HepG2 (cell line): ENCODE measurements around the gene ADORA3. TPM values are rescaled to one million over a fixed set of nuclear protein-coding genes. Genes with fewer than 3 reads are reported as not detected.

Experiments
- GABPA ChIP-seq, 2 experiments: IDR thresholded peaks; 2 replicates each; pipeline ENCODE4 v1.6.1; 2011 to 2016; ENCODE audit warnings: low read depth in 2 of 2, low read length in 1 of 2, missing biosample characterization in 1 of 2, missing genetic modification characterization in 1 of 2
- MIXL1 ChIP-seq: IDR thresholded peaks from 2 replicates; pipeline ENCODE4 v1.6.1; 2016
- NR3C1 ChIP-seq: sonication (generic); formaldehyde crosslinking; IDR thresholded peaks from 2 replicates; pipeline ENCODE4 v1.4.0; 2020; ENCODE audit warnings: missing genetic modification reagents
- PHF8 ChIP-seq: sonication (generic); formaldehyde crosslinking; IDR thresholded peaks from 2 replicates; pipeline ENCODE4 v1.5.0; 2020; ENCODE audit warnings: missing genetic modification reagents
- RBFOX2 ChIP-seq: fragments of 200-400 bp; formaldehyde crosslinking; IDR thresholded peaks from 2 replicates; pipeline ENCODE4 v1.6.1; 2017; ENCODE audit warnings: low read depth, mild to moderate bottlenecking, low read length
- ZIK1 ChIP-seq: sonication (generic); formaldehyde crosslinking; IDR thresholded peaks from 2 replicates; pipeline ENCODE4 v1.5.0; 2020; ENCODE audit warnings: mild to moderate bottlenecking, low read depth, missing genetic modification reagents, borderline replicate concordance
- ZMYM4 ChIP-seq: sonication (generic); formaldehyde crosslinking; IDR thresholded peaks from 2 replicates; pipeline ENCODE4 v1.8.1; 2023; ENCODE audit warnings: mild to moderate bottlenecking, missing genetic modification reagents
- ZNF205 ChIP-seq: IDR thresholded peaks from 2 replicates; pipeline ENCODE4 v1.6.1; 2018; ENCODE audit warnings: missing biosample characterization, missing genetic modification reagents
- ZNF232 ChIP-seq: sonication (generic); formaldehyde crosslinking; IDR thresholded peaks from 2 replicates; pipeline ENCODE4 v1.4.0; 2020; ENCODE audit warnings: missing genetic modification reagents, borderline replicate concordance
- ZNF282 ChIP-seq: fragments of 450-650 bp; IDR thresholded peaks from 2 replicates; pipeline ENCODE4 v1.6.1; 2018; ENCODE audit not compliant: partially characterized antibody
- ZNF382 ChIP-seq: sonication (generic); formaldehyde crosslinking; IDR thresholded peaks from 2 replicates; pipeline ENCODE4 v1.5.0; 2020; ENCODE audit warnings: missing genetic modification reagents, mild to moderate bottlenecking, borderline replicate concordance
- ZNF468 ChIP-seq: sonication (generic); formaldehyde crosslinking; IDR thresholded peaks from 2 replicates; pipeline ENCODE4 v1.8.0; 2022; ENCODE audit warnings: mild to moderate bottlenecking, moderate library complexity, missing genetic modification reagents
- ZNF737 ChIP-seq: sonication (generic); formaldehyde crosslinking; IDR thresholded peaks from 2 replicates; pipeline ENCODE4 v1.5.0; 2020; ENCODE audit warnings: missing genetic modification reagents, mild to moderate bottlenecking, borderline replicate concordance
- polyA plus RNA-seq, 8 experiments: library from polyadenylated mRNA; depleted of rRNA in 3 of 8; stranded (reverse) in 7 of 8; unstranded in 1 of 8; fragments of >200 nt; fragmentation: Illumina TruSeq in 4 of 8; extraction: Trizol in 4 of 8; gene quantifications; 2 replicates each; pipeline versions ENCODE4 v1.2.1 to v1.2.3, GENCODE V29; 2011 to 2016; ENCODE audit warnings: low read depth in 4 of 8, missing spikeins in 1 of 8, mixed read lengths in 1 of 8; ENCODE audit not compliant: insufficient read depth in 1 of 8
- total RNA-seq, 5 experiments: library from RNA; depleted of rRNA; stranded (reverse); fragments of >200 nt; fragmentation: Illumina TruSeq; extraction: Trizol; gene quantifications; 2 replicates each; pipeline ENCODE4 v1.2.3, GENCODE V29; 2016; ENCODE audit warnings: low read depth in 1 of 5
- TF ChIP-seq, protein P1 (sequence below): sonication (generic); IDR thresholded peaks from 2 replicates; pipeline ENCODE4 v1.6.1; 2016; ENCODE audit warnings: low read depth, borderline replicate concordance
- TF ChIP-seq, protein P2 (sequence below): sonication (generic); formaldehyde crosslinking; IDR thresholded peaks from 2 replicates; pipeline ENCODE4 v1.8.0; 2022; ENCODE audit warnings: missing genetic modification reagents, mild to moderate bottlenecking, borderline replicate concordance
- TF ChIP-seq, protein P3 (sequence below): sonication (generic); formaldehyde crosslinking; IDR thresholded peaks from 2 replicates; pipeline ENCODE4 v1.4.0; 2020; ENCODE audit warnings: mild to moderate bottlenecking, missing genetic modification reagents
- TF ChIP-seq, protein P4 (sequence below): sonication (generic); formaldehyde crosslinking; IDR thresholded peaks from 2 replicates; pipeline ENCODE4 v1.5.0; 2020; ENCODE audit warnings: missing genetic modification reagents
- TF ChIP-seq, protein P5 (sequence below): sonication (generic); formaldehyde crosslinking; IDR thresholded peaks from 2 replicates; pipeline ENCODE4 v1.4.0; 2020; ENCODE audit warnings: missing genetic modification reagents, borderline replicate concordance

The ADORA3 gene
- total and polyA plus RNA-seq, 2 of the 13 experiments (the other 11 are each of a cell fraction or from before 2014, with no cell fraction given): not detected

DNA sequence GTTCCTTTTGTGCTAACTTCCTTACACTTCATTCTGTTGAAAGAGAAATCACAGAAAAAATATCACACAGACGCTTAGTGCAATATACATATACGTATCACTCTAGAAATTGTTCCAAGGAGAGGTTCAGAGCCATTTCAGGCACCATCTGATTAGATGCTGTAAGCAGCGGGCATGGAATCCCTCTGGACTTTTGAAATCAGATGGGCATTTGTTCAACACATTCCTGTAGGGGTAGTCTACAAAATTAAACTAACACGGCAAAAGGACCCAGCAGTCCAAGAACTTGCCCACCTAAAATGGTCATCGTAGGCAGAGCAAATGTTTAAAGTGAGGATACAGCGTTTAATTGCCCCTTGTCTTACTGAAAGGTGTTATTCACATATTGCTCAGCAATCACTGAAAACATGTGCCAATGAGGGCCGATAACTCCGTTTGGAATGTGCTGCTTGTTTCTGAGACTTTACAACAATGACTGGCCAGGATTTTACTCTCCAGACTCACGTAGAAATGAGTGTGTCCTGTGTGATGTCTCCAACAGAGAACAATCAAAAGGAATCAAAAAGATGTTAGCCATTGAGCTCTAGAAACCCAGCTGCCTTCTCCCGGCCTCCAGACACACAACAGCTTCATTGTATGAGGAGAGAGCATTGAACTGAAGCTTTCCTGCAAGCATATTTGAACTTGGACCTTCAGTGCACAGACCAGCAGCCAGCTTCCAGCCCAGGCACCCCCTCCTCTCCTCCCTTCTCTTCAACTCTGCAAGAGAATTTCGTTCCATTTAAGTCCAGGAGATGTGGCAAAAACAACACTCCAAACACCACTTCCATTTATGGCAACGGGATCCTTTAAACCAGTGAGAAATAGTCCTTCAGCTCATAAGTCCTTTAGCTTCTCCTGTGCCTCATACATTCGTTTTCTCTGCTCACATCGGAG lies 32.1 kb upstream of the ADORA3 start (continued):
- TF ChIP-seq, protein P1, sequence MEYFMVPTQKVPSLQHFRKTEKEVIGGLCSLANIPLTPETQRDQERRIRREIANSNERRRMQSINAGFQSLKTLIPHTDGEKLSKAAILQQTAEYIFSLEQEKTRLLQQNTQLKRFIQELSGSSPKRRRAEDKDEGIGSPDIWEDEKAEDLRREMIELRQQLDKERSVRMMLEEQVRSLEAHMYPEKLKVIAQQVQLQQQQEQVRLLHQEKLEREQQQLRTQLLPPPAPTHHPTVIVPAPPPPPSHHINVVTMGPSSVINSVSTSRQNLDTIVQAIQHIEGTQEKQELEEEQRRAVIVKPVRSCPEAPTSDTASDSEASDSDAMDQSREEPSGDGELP: peak; percentile 53; the same call in 1 of the 2 replicates
- TF ChIP-seq, protein P2, sequence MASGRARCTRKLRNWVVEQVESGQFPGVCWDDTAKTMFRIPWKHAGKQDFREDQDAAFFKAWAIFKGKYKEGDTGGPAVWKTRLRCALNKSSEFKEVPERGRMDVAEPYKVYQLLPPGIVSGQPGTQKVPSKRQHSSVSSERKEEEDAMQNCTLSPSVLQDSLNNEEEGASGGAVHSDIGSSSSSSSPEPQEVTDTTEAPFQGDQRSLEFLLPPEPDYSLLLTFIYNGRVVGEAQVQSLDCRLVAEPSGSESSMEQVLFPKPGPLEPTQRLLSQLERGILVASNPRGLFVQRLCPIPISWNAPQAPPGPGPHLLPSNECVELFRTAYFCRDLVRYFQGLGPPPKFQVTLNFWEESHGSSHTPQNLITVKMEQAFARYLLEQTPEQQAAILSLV (CRISPR knock-in tag): no peak
- TF ChIP-seq, protein P3, sequence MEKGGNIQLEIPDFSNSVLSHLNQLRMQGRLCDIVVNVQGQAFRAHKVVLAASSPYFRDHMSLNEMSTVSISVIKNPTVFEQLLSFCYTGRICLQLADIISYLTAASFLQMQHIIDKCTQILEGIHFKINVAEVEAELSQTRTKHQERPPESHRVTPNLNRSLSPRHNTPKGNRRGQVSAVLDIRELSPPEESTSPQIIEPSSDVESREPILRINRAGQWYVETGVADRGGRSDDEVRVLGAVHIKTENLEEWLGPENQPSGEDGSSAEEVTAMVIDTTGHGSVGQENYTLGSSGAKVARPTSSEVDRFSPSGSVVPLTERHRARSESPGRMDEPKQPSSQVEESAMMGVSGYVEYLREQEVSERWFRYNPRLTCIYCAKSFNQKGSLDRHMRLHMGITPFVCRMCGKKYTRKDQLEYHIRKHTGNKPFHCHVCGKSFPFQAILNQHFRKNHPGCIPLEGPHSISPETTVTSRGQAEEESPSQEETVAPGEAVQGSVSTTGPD (CRISPR knock-in tag): no peak
- TF ChIP-seq MIXL1 (CRISPR knock-in tag) (0 out of 2 replicates have a peak, but pooled peaks have one; percentile 38), PHF8 (CRISPR knock-in tag) (no peak; the same call in 1 of the 2 replicates), ZNF737 (no peak), GABPA (IDR thresholded peaks at IDR 0.05; ENCODE audit: low read depth, low read length) (no peak), GABPA (CRISPR knock-in tag; IDR thresholded peaks at IDR 0.05; ENCODE audit: low read depth) (no peak), ZNF232 (CRISPR knock-in tag) (no peak), NR3C1 (CRISPR knock-in tag) (no peak), ZNF282 (no peak), ZNF382 (CRISPR knock-in tag) (no peak), ZIK1 (CRISPR knock-in tag) (no peak), ZNF205 (CRISPR knock-in tag) (no peak), RBFOX2 (peak; percentile 50; the same call in 1 of the 2 replicates), ZMYM4 (peak; percentile 83), ZNF468 (no peak)
- TF ChIP-seq, protein P4, sequence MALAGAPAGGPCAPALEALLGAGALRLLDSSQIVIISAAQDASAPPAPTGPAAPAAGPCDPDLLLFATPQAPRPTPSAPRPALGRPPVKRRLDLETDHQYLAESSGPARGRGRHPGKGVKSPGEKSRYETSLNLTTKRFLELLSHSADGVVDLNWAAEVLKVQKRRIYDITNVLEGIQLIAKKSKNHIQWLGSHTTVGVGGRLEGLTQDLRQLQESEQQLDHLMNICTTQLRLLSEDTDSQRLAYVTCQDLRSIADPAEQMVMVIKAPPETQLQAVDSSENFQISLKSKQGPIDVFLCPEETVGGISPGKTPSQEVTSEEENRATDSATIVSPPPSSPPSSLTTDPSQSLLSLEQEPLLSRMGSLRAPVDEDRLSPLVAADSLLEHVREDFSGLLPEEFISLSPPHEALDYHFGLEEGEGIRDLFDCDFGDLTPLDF: no peak
- TF ChIP-seq, protein P5, sequence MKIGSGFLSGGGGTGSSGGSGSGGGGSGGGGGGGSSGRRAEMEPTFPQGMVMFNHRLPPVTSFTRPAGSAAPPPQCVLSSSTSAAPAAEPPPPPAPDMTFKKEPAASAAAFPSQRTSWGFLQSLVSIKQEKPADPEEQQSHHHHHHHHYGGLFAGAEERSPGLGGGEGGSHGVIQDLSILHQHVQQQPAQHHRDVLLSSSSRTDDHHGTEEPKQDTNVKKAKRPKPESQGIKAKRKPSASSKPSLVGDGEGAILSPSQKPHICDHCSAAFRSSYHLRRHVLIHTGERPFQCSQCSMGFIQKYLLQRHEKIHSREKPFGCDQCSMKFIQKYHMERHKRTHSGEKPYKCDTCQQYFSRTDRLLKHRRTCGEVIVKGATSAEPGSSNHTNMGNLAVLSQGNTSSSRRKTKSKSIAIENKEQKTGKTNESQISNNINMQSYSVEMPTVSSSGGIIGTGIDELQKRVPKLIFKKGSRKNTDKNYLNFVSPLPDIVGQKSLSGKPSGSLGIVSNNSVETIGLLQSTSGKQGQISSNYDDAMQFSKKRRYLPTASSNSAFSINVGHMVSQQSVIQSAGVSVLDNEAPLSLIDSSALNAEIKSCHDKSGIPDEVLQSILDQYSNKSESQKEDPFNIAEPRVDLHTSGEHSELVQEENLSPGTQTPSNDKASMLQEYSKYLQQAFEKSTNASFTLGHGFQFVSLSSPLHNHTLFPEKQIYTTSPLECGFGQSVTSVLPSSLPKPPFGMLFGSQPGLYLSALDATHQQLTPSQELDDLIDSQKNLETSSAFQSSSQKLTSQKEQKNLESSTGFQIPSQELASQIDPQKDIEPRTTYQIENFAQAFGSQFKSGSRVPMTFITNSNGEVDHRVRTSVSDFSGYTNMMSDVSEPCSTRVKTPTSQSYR: peak; percentile 49; the same call in 1 of the 2 replicates
